OCI-M1 (cell line): ENCODE measurements around the gene KCNG2.

Source experiments
- DNase-seq: peaks from one replicate; lab custom pipeline; 2025; lab: John Stamatoyannopoulos, UW

Gene KCNG2

DNA sequence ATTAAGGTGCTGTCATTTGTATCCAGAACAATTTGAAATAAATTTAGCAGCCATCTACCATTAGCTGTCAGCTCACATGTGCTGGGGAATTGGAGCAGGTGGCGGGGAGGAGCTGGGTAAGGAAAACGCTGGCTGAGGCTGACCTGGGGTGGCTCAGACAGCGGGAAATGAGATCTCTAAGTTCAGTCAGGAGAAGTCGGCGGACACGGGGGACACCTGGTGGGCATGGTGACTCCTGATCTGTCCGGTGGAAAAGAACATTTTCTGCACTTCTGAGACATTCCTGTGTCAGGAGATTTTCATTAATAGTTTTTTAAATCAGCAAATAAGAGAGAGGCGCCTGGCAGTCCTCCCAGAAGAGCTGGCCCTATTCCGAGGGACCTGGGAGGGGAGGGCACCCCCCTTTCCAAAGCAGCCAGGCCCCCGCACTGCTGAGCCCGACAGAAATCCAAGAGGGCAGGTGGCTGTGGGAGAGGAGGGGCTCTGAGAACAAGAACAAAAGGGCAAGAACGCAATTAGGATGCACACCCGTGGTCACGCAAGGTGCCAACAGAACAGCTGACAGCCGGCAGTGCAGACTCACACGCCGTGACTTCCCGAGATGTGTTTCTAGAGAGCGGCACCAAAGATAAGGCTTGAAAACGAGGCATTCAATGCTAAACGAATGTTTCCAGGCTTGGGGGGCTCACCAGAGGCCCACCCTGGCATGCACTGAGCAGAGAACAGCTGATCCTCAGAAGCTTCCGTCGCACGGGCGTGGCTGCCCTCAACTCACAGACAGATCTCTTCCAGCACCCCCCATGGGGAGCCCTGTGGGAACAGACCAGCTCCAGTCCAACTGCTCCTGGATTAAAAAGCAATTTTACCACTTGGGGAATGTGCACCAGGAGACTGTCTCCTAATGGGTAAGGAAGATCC, 127.3 kb downstream of the KCNG2 start:
- DNase-seq, result no peak

DNA sequence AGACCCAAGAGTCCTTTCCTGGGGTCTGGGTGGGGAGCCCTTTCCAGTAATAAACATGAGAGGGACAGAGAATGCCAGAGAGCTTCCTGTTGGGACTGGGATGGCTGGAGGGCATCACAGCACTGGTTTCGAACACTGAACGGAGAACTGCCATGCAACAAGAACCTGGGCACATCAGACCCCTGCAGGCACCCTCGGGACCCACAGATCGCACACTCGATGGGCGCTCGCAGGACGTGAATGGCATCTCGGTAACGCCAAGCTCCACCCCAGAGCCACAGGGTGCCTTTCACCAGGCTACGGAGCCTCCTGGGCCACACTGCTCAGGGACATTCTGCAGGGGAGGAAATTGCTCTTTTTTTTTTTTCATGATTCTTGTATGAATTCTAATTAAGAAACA, 128.6 kb downstream of the KCNG2 start:
- DNase-seq, result no peak

DNA sequence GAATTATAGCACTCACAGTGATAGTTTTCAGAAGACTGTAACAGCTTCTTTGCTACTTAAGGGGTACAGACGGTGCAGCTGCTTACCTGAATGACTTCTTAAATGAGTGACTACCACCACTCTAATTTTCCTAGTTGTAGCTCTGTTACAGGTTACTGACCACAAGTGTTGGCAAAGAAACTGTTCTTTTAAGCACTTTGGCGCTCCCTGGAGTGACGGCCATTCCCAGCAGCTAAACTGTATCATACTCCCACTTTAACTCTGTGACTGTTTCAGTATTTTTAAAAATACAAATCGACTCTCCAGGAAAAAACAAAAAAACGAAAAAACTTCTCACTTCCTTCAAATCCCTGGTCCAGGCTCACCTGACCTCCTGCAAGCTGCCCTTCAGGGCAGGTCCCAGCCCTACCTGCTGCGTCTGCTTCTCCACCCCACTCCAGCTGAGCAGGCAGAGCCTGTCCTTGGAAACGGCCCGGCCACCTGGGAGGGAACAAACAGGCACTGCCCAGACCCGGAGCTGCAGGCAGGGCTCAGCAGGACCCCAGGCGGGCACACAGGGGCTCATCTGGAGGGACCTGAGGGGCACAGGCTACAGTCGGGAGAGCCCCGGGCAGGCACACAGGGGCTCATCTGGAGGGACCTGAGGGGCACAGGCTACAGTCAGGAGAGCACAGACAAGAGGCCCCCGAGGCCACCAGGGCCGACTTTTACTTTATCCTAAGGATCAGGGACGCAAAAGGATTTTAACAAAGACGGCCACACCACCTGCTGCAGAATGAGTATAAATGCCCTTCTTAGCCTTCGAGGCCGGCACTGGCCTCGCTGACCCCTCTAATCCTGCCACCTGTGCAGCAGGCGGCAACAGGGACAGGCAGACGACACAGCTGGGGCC, 129.2 kb downstream of the KCNG2 start:
- DNase-seq, result no peak

DNA sequence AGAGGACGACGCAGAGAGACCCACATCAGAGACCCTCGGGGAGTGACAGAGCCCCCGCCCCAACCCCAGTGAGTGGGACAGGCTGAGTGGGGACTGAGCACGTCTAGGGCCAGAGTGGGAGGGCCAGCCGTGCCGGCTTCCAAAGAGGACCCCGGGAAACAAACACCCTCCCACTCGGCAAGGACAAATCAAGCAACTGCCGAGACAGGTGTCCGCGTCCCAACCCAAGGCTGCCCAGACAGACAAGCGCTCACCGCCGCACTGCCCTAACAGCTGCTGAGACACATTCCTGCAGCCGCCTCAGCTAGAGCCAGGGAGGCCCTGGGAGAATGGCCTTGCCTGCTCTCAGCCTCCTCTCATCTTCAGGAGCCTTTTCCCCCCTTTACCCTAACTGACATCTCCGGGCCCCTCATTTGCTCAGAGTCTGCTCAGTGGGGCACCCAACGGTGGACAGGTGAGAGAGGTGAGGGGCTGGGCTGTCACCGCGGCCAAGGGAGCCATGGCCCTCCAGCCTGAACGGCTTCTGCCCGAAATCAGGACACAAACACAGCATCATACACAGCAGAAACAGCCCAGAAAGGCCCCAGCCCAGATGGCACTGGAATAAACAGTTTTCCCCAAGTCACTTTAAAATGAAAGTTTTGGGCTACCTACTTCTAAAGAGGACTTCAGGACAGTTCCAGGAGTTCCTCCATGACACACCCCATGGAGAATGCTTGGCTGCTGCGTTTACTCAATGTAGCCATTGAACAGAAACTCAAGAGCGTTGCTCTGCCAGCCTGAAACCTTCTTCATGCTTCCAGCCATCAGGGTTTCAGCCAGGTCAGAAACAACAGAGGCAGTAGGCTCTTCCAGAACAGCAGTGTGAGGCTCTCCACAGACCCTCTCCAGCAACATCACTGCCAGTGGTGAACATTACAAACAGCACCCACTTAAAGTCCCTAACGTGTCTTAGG, 130.1 kb downstream of the KCNG2 start:
- no peak for DNase-seq

DNA sequence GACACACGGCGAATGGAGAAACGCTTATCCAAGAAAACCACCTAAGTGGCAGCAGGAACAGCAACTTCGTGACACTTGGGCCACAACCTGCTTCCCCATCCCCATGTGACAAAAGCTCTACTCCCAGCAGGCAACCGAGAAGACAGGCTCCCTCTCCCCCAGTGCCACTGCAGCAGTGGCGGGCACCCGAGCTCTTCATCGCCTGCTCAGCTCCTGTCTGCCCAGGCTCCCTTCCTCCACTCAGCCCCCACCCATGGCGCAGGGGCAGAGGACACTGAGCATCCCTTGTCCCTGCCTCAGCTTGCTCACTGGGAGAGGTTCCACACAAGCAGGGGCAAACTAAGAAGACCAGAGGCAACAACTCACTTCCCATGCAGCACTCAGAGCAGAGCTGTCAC, 130.8 kb downstream of the KCNG2 start:
- no peak for DNase-seq

DNA sequence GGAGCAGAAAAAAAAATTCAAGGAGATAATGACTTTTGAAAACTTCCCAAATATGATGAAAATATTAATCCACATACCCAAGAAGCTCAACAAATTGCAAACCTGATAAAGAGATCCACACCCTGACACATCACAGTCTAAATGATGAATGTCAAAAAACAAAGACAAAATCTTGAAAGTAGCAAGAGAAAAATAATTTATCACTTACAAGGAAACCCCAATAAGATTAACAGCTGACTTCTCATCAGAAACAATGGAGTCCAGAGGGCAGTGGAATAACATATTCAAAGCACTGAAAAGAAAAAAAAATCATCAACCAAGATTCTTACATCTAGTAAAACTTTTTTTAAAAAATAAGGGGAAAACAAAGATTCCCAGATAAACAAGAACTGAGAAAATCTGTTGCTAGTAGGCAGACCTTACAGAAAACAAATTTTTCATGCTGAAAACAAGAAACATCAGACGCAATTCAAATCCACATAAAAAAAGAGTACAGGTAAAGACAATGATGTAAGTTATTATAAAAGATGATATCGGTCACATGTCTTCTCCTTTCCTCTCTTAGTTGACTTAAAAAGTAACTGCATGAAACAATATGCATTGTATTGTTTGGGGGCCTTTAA, 132.4 kb downstream of the KCNG2 start:
- DNase-seq, result peak; percentile 30

DNA sequence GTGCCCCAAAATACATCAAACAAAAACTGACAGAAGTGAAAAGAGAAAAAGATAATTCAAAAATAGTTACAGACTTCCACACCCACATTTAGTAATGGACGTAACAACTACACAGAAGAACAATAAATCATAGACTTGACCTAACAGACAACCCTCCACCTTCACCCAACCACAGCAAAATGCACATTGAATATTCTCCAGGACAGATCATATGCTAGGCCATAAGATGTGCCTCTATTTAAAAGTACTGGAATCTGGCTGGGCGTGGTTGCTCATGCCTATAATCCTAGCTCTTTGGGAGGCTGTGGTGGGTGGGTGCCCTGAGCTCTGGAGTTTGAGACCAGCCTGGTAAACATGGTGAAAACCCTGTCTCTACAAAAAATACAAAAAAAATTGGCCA, 133.7 kb downstream of the KCNG2 start:
- no peak for DNase-seq

DNA sequence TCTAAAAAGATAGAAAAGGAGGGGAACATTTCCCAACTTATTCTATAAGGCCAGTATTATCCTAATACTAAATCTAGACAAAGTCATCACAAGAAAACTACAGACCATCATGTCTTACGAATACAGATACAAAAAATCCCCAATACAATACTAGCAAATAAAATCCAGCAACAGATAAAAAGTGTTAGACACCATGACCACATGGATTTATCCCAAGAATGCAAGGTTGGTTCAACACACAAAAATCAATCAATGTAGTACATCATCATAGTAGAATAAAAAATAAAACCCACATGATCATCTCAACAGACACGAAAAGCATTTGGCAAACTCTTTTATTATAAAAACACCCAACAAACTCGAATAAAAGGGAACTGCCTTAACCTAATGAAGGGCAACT, 135.2 kb downstream of the KCNG2 start:
- DNase-seq, result peak; percentile 23

DNA sequence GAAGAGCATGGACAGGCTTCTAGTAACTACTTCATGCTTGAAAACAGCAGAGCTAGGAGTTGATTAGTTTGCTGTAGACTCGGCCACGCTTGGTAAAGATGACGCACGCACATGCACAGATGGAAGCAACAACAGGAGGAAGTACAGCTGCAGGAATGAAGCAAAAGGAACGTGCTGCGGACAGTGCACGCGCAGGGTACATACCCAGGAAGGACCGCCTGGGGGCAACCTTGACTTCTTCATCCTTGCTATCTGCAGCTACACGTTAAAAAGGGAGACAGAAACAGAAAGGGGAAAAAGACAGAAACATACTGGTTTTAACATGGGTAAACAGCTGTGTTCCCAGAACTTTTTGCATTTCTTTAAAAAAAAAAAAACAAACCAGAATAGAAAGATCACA, 136.0 kb downstream of the KCNG2 start:
- no peak for DNase-seq

DNA sequence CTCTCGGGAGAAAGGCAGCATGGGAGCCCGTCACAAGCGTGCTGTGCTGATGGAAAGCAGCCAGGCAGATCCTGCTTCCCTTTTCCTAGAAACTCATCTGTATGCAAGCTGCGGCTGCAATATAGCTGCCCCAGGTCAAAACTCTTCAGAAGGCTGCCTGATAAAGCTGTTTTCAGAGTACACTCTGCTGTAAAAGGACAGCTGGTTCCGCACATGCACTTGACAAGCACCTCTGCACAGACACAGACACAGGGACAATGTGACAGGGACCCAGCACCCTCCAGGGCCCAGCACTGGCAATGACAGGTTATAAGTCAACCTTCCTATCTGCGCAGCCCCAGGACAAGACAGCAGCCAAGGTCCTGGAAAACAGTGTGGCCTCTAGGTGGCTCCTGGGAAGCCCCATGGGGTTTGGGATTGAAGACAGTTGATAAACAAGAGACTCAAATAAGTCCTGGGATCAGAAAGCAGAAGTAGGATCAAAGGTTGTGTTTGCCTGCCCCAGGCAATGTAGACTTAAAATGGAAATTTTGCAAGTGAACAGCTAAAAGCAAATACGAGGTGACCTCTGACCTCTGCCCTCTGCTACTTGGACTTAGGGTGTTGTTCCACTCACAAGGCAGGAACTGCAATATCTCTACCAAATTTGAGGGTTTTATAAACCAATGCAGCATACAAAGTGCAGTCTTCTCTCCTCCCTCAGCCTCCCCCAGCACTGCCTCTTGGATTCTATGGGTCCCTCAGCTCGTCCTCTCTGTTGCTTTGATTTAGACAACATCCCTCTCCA, 136.8 kb downstream of the KCNG2 start:
- DNase-seq, result peak; percentile 89

DNA sequence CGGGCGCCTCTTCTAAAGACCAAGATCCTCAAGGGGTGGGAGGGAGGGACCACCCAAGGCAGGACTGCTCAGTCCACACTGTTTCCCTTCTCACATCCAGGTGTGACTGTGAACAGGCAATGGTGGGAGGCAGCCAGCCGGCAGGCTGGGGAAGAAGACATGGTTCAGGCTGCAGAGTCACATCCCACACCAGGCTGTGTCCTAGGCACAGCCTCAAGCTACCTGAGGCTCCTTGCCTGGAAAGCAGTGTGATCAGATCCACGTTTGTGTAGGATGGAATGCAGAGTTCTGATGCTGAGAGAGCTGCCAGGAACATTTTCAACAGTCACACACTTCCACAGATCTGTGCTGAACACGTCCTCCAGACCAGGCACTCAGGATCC, 137.4 kb downstream of the KCNG2 start:
- no peak for DNase-seq

DNA sequence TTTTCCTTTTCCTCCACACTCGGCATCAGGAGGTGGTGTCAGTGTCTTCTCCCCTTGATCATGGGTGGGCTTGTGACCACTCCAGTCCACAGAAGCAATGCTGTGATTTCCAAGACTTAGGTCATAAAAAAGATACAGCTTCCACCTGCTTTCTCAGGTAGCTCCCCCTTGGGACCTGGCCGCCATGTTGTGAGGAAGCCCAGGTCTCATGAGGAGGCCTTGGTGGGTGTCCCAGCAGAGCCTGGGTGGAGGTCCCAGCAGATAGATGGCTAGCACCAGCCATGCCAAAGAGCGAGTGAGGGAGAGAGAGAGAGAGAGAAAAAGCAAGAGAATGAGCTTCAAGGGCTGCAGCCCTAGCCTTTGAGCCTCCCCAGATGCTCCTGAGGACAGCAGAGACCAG, 137.8 kb downstream of the KCNG2 start:
- no peak for DNase-seq

DNA sequence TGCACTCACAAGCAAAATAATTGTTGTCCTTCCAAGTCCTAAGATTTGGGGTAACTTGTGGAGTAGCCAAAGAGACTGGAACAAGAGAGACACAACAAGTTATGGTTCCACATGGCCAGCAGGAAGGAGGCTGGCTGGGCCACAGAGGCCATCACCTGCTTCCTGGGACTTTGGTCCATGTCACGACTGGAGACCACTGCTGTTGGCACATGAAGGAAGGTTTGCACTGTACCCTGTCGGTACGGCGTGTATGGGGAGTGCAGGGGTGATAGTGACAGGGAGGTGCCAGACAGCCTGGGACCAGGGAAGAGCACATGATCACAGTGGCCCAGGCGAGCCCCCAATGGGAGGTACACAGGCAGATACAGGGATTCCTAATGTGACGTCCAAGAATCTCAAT, 138.2 kb downstream of the KCNG2 start:
- no peak for DNase-seq

DNA sequence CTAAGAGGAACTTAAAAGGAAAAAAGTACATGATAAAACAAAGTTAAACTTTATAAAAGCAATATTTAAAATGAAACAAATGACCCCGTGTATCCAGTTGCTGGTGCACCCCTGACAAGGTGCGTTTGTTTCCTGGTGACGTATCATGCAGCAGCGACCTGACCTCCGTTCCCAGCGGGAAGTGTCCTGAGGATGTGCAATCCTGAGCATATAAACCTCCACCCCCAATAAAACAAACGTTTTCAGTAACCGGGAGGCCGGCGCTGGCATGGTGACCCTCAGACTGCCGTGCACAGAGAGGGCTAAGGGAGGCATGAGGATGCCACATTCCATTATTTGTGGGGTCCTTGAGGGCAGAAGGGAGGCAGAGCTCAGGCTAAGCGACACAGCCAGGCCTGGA, 138.9 kb downstream of the KCNG2 start:
- no peak for DNase-seq

DNA sequence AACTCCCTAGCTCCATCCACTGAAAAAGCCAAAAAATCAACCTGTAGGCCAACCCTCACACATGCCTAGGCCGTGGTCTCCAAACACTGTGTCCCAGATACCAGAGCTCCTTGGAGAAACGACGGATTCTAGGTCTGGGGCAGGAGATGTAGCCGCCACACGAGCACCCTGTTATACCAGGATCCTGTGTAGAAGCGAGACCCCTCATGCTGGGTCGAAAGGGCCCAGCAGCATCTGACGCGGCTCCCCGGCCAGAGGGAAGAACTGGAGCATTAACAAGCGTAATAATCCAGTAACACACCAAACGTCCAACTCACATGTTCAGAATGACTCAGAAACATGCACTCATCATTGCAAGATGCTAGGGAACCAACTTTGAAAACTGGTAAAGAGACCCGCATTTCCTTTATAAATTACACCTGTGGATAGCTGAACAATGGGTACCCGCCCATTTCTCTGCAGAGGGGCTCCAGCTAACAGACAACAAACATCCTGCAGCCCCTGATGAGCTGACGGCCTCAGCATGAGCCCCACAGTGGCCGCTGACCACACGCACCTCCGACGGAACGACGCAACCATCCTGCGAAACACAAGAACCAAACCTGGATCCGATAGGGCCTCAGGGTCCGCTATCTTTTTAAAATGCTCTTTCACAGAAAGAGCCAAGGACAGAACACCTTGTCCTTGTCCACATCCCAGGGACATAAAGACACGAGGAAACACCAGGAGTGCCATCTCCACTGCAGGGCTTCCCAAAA, 139.5 kb downstream of the KCNG2 start:
- DNase-seq, result no peak

DNA sequence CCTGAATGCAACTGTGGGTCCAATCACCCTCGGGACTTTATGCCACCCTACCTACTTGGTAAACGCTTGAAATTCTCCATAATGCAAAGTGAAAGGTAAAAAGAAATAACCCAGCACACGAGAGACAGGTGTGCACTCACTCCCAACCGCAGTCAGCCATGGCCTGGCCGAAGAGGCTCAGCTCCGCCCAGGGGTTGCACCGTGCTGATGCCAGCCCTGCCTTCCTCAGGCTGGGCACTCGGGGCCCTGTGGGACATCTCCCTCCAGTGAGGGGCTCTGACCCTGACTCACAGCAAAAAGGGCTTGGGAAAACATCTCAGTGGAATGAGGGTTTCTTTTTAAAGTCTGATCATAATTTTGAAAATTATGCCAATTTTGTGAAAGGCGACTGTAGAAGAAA, 140.5 kb downstream of the KCNG2 start:
- no peak for DNase-seq

DNA sequence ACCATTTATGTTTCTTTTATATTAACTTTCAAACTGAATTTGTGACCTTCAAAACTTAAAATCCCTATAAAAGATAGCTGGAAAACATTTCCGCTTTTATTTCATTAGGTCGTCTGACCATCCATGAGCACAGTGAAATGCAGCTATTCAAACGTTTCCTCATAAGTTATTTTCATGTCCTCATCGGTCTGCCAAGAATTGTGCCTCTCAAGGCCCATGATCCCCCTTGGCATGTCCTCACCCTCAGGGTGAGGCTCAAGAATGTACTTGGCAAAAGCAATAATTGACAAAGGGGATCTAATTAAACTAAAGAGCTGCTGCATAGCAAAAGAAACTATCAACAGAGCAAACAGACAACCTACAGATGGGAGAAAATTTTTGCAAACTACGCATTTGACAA, 141.4 kb downstream of the KCNG2 start:
- DNase-seq, result no peak

DNA sequence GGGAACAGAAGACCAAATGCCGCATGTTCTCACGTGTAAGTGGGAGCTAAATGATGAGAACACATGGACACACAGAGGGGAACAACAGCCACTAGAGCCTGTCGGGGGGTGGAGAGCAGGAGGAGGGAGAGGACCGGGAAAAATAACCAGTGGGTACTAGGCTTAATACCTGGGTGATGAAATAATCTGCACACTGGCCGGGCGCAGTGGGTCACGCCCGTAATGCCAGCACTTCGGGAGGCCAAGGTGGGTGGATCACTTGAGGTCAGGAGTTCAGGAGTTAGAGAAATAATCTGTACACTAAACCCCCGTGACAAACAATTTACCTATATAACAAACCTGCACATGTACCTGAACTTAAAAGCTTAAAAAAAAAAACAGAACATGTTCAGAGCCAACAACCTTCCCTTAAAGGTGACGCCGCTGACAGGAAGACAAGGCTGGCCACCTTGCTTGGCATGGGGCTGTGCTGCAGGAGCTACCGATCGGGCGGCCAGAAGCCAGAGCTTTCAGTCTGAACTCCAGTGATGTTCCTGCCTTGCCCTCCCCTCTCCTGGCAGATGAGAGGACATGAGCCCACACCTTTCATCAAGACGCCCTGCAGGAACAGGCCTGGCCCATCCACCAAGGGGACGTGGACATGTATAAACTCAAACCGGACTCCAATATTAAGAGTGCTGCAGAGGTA, 142.5 kb downstream of the KCNG2 start:
- DNase-seq, result no peak

DNA sequence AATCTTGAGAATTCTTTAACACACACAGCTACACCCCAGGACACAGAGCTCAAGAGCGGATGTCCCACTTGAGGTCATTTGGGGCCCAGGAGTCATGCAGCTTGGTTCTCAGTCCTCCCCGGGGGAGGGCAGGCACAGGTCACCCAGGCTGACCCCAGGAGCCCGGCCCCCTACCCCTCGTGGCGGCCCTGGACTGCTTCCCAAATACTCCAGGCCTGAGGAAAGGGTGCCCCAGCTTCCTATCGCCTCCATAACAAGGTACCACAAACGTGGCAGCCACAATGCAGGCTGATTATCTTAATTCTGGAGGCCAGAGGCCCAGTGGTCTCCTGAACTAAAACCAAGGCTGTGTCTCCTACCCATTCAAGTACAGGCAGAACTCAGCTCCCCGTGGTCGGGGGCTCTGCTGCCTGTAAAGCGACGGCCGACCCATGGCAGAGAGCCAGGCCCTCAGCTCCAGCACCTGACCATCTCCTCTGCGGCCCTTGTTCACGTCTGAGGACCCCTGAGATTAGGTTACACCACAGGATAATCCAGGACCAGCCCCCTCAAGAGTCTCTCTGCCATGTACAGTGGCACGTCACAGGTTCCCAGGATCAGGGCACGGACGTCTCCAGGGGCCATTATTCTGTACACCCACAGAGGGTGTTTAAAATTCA, 143.2 kb downstream of the KCNG2 start:
- DNase-seq, result no peak
